Fibroblast of skin of back (primary cell): ENCODE results near the gene SMIM11. TPM values are rescaled to one million over a fixed set of nuclear protein-coding genes. Genes with fewer than 3 reads are reported as not detected.
"Not testable (repeated sequence)": the region's sequence is repeated elsewhere in the genome, so short reads cannot be mapped to it uniquely, and the experiment has no call there.

ENCODE experiments used
- DNase-seq: peaks from one replicate; pipeline ENCODE4 v3.0.0-alpha.2; 2013
- polyA plus RNA-seq, 2 experiments: library from polyadenylated mRNA; unstranded; fragments of 120-200 nt; gene quantifications; one replicate each; pipeline ENCODE4 v1.2.1, GENCODE V29; 2013; ENCODE audit not compliant: insufficient read length in 2 of 2

The SMIM11 gene
- polyA plus RNA-seq (2013, experiment 1 of 2; ENCODE audit: insufficient read length) = 1.7 TPM
- polyA plus RNA-seq (2013, experiment 2 of 2; ENCODE audit: insufficient read length) = 15.7 TPM

GRCh38 chr21:34374940-34375618, at the start of gene SMIM11:
Gene SMIM11, plus strand, starts transcription at chr21:34375507. Its CDS starts 3,998 bp downstream, at chr21:34379505.
- not testable (repeated sequence) for DNase-seq

- DNase-seq = no peak
Measured at GRCh38 chr21:34330055-34330454, 45.3 kb upstream of the SMIM11 start.

GRCh38 chr21:34331726-34332125, 43.6 kb upstream of the SMIM11 start:
- no peak for DNase-seq

- no peak for DNase-seq
Measured at GRCh38 chr21:34332347-34332746, 43.0 kb upstream of the SMIM11 start.

GRCh38 chr21:34333121-34333739, 42.1 kb upstream of the SMIM11 start:
- peak; percentile 92 for DNase-seq

GRCh38 chr21:34335316-34335715, 40.0 kb upstream of the SMIM11 start:
- DNase-seq = peak; percentile 73

GRCh38 chr21:34336245-34336644, 39.1 kb upstream of the SMIM11 start:
- DNase-seq = peak; percentile 25

GRCh38 chr21:34336756-34337391, 38.4 kb upstream of the SMIM11 start:
- peak; percentile 73 for DNase-seq

GRCh38 chr21:34337741-34338140, 37.6 kb upstream of the SMIM11 start:
- peak; percentile 46 for DNase-seq

- DNase-seq = no peak
Measured at GRCh38 chr21:34338226-34338625, 37.1 kb upstream of the SMIM11 start.

GRCh38 chr21:34340061-34340460, 35.2 kb upstream of the SMIM11 start:
- no peak for DNase-seq

- DNase-seq = no peak
Measured at GRCh38 chr21:34342476-34342875, 32.8 kb upstream of the SMIM11 start.

GRCh38 chr21:34343347-34343746, 32.0 kb upstream of the SMIM11 start:
- DNase-seq = no peak

- DNase-seq = no peak
Measured at GRCh38 chr21:34343838-34344381, 31.4 kb upstream of the SMIM11 start.

GRCh38 chr21:34344584-34344983, 30.7 kb upstream of the SMIM11 start:
- no peak for DNase-seq

GRCh38 chr21:34345091-34345871, 30.0 kb upstream of the SMIM11 start:
- DNase-seq = peak; percentile 74

GRCh38 chr21:34345892-34346291, 29.4 kb upstream of the SMIM11 start:
- DNase-seq = peak; percentile 53

GRCh38 chr21:34348890-34349519, 26.3 kb upstream of the SMIM11 start:
- no peak for DNase-seq

GRCh38 chr21:34351786-34352241, 23.5 kb upstream of the SMIM11 start:
- DNase-seq = peak; percentile 51

GRCh38 chr21:34352556-34352955, 22.8 kb upstream of the SMIM11 start:
- DNase-seq = no peak

GRCh38 chr21:34353182-34353581, 22.1 kb upstream of the SMIM11 start:
- DNase-seq = no peak

- no peak for DNase-seq
Measured at GRCh38 chr21:34354836-34355235, 20.5 kb upstream of the SMIM11 start.
